Astrocyte of the spinal cord (primary cell): ENCODE results near the gene GARIN5B.

Experiments used
- DNase-seq: peaks from one replicate; pipeline ENCODE4 v3.0.0; 2011; ENCODE audit warnings: low read depth, low spot score
- H3K4me3 ChIP-seq: 2 replicates; pipeline ENCODE4 v1.5.1; 2011; ENCODE audit warnings: low read depth, mild to moderate bottlenecking, low read length, moderate library complexity
- in situ Hi-C: cut with HindIII; loops from 2 replicates; pipeline ENCODE4 v1.10.0; 2017; ENCODE audit warnings: low sequenced_read_pairs
- TF ChIP-seq, protein P1 (sequence below): IDR thresholded peaks from 2 replicates; pipeline ENCODE4 v1.5.1; 2012; ENCODE audit warnings: low read depth, mild to moderate bottlenecking, low read length, inconsistent platforms

Gene GARIN5B

DNA sequence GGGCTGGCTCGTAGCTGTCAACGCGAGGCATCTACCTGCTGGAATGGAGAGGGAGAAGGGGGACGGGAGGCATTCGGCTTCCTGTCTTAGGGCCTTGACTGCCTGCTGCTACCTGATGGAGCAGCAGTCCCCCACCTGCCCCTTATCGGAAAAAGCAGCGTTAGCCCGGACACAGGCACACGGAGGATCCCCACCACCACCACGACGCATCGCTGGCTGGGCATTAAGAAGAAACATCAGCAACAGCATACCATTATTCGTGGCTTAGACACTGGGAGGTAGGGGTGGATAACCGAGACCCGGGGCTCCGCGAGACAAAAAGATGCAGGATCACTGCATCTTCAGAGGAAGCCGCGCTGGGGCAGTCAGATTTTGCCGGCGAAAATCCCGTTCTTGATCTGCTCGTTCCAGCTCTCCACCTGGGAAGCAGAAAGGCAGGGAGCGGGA lies 9.7 kb downstream of the GARIN5B start:
- TF ChIP-seq, protein P1, sequence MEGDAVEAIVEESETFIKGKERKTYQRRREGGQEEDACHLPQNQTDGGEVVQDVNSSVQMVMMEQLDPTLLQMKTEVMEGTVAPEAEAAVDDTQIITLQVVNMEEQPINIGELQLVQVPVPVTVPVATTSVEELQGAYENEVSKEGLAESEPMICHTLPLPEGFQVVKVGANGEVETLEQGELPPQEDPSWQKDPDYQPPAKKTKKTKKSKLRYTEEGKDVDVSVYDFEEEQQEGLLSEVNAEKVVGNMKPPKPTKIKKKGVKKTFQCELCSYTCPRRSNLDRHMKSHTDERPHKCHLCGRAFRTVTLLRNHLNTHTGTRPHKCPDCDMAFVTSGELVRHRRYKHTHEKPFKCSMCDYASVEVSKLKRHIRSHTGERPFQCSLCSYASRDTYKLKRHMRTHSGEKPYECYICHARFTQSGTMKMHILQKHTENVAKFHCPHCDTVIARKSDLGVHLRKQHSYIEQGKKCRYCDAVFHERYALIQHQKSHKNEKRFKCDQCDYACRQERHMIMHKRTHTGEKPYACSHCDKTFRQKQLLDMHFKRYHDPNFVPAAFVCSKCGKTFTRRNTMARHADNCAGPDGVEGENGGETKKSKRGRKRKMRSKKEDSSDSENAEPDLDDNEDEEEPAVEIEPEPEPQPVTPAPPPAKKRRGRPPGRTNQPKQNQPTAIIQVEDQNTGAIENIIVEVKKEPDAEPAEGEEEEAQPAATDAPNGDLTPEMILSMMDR: no peak
- no peak for DNase-seq
- peak overlapping the region; percentile 44 for H3K4me3 ChIP-seq
- in situ Hi-C loops: no loop called here

DNA sequence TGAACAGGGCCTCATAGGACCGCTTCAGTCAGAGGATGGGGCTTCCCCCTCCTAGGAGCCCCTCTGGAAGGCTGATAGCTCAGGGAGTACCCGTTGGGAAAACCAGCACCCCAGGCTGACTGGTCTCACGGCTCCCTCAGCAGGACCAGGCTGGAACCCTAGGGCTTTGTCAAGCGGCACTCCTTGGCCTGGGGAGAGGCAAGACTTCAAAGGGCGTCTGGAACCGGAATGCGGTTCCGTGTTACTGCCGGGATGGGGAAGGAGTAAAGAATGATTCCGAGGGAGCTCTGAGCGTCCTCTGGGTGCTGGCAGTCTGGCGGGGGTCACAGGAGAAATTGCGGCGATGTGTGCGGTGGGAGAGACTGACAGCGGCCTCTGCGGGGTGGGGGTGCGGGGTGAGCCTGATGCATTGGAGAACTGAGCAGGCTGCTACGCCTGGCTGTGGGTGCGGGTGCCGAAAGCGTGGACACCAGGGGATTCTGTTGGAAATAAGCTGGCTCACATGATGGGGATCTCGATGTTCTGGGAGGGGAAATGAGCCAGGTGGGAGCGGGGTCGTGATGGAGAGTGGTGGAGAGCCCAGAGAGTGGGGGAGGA lies 10.4 kb downstream of the GARIN5B start:
- TF ChIP-seq, protein P1: no peak
- no peak overlapping the region for H3K4me3 ChIP-seq
- in situ Hi-C loops: no loop called here
- DNase-seq: no peak

DNA sequence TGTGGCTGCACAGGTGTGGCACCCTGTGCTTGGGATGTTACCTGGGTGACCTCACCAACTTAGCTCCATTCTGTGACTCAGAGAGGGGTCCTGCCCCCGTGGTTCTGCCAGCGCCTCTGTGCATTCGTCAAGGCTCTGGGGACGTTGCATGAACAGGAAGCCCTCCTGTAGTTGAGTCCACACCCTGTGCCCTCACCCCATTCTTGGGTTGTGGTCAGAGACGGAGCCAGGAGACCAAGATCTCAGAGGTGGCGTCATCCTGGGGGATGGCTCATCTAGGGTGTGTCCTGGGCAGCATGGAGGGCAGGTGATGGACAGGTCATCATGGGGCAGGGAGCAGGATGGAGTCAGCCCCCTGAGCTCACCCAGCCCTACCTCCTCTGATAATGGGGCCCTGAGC lies 11.0 kb downstream of the GARIN5B start:
- no peak for DNase-seq
- TF ChIP-seq, protein P1: no peak
- no peak overlapping the region for H3K4me3 ChIP-seq
- in situ Hi-C loops: no loop called here

DNA sequence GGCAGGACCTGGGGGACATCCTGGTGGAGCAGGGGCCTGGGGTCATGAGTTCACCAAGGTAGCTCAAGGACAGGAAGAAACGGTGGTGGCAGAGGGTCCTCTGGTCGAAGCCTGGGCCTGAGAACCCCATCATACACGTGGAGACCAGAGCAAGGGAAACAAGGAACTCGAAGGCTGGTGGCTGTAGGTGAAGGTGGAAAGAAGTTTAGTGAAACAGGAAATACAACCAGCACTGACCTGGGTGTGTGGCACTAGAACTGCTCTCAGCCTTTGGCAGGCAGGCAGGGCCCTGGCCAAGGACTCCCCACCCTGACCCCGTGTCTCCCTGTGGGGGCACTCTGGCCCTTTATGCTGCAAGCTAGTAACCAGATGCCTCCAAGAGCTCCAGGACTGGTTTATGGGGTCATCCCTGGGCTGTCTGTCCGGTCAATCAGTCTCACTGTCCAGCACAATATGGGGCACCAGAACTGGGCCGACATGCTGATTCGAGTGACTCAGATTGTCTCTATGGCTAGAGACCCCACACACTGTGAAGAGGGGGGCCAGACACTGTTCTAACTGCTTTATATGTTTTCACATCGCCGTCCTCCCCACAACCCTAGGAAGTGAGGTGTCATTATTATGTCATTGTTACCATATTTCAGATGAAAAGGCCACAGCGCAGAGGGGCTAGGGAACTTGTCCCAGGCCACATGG lies 12.3 kb downstream of the GARIN5B start:
- in situ Hi-C loops: no loop called here
- TF ChIP-seq, protein P1: no peak
- DNase-seq: no peak
- no peak overlapping the region for H3K4me3 ChIP-seq

DNA sequence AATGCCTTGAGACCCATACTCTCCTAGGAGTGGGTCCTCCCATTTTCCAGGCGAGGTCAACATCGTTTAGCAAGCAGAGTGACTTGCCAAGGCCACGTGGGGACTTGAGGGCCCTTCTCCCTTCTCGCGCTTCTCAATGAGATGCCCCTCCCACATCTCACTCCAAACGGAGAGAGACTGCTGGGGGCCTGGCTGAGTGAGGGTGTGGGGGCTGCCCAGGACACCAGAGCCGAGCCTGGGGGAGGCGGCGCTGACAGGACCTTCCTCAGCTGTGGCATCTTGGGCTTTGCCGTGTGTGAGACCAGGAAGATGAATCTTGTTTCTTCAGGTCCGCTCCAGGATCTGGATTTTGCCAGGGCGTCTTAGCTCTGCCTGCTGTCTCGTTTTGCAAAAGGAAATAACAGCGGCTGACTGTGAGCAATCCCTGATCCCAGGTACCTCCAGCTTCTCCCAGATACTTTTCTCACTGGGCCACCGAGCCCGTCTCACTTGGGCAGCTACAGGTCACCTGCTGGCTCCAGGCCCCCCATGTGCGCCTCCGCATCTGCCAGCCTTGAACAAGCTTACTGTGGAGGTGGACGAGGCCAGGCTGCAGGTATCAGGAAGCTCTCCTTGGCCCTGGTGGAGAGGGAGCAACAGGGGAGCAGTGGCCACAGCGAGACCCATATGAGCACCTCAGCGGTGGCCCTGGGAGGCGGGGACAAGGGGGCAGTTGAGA lies 14.6 kb downstream of the GARIN5B start:
- TF ChIP-seq, protein P1: no peak
- no peak for DNase-seq
- in situ Hi-C loops: no loop called here
- H3K4me3 ChIP-seq: no peak overlapping the region

DNA sequence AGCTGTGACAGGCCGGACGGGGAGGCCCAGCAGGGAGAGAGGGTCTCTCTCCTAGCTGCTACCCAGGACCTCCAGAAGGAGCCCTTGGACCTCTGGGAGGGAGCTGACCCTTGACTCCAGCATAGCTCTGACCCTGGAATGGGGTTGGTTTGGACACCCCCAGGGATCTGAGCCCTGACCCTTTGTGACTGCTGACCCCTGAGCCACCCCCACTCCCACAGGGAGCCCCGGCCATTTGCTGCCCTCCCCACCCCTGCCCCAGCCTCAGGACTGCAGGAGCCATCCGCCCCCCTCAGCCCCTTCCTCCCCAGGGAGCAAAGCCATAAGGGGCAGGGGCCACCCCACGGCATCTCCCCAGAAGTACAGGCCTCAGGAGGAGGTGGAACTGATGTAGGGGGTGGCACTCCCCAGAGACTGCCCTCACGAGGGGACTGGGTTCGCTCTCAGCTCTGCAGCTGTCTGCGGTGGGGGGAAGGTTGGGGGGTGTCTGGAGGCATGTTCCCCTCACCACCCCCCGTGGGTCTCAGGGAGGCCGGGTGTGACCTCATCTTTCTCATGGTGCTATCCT lies 15.5 kb downstream of the GARIN5B start:
- TF ChIP-seq, protein P1: no peak
- in situ Hi-C loops: no loop called here
- DNase-seq: no peak
- no peak overlapping the region for H3K4me3 ChIP-seq
